ENCODE measurements around the gene GPM6B.

GPM6B gene

GRCh38 chrX:13775837-13776236 lies 41.1 kb downstream of the GPM6B start:
- DNase-seq (ENCODE audit: low read depth), result no peak
- no peak overlapping the region for H3K4me3 ChIP-seq (ENCODE audit: low read depth, low read length)
- TF ChIP-seq CTCF (IDR thresholded peaks at IDR 0.05; ENCODE audit: control insufficient read depth, extremely low read depth, insufficient read depth), result no peak

DNA sequence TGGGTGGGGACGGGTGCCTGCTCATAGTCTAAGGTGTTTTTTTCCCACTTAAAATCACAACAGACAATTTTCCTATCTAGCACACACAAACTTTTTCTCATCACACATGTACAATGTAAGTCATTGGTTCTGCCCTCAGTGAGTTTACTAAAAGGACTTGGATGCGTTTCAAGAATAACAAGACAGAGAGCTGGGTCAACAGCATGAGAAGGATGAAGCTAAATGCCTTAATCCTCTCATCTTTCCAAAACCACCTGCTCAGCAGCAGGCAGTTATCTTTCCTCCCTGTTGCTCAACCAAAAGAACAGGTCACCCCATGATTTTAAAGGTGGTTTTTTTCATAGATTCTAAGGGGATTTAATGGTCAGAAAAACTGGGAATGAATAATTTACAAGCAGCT lies 42.2 kb downstream of the GPM6B start:
- no peak for TF ChIP-seq CTCF (IDR thresholded peaks at IDR 0.05; ENCODE audit: control insufficient read depth, extremely low read depth, insufficient read depth)
- no peak overlapping the region for H3K4me3 ChIP-seq (ENCODE audit: low read depth, low read length)
- no peak for DNase-seq (ENCODE audit: low read depth)

DNA sequence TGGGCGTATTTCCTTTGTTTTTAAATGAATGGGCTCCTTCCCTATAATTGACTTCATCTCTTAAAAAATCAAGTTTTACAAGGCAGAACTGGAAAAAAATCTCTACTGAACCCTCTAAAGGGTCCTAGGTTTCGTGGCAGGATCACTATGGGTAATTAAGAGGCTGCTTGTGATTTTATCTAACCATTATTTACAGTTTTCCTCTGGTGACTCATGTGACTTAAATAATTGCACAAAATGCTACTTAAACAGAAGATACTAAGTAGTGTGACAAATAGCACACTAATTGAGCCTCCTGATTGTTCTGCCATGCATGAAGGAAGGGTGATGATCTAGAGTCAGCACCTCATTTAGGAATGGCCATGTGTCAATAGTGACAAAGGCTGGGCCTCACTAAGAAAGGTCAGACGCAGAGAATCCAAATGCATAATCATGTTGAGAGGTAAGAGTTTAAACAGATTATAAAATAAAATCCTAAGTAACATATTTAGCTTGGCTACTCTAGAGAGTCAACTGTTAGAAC lies 46.8 kb downstream of the GPM6B start:
- no peak for DNase-seq (ENCODE audit: low read depth)
- H3K4me3 ChIP-seq (ENCODE audit: low read depth, low read length), result no peak overlapping the region
- no peak for TF ChIP-seq CTCF (IDR thresholded peaks at IDR 0.05; ENCODE audit: control insufficient read depth, extremely low read depth, insufficient read depth)

DNA sequence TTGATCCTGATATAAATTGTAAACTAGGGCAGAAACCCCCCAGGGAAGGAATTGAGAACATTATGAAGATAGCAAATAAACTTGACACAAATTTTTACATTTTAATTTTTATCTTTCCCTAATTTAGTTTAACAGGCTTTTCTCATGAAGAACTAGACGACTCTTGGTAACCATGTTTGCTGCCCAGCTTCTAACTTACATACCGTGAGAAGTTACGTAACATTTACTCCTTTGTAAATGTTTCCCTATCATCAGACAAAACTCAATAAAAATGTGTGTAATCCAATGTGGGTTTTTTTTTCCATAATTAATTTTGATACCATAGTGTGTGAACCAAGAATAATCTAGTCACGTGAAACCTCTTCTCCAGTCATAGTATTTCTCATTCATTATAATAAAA lies 48.0 kb downstream of the GPM6B start:
- no peak for TF ChIP-seq CTCF (IDR thresholded peaks at IDR 0.05; ENCODE audit: control insufficient read depth, extremely low read depth, insufficient read depth)
- DNase-seq (ENCODE audit: low read depth), result no peak

GRCh38 chrX:13764765-13765164 lies 52.1 kb downstream of the GPM6B start:
- DNase-seq (ENCODE audit: low read depth), result no peak
- no peak overlapping the region for H3K4me3 ChIP-seq (ENCODE audit: low read depth, low read length)
- peak; percentile 52 for TF ChIP-seq CTCF (IDR thresholded peaks at IDR 0.05; ENCODE audit: control insufficient read depth, extremely low read depth, insufficient read depth)

More for the DNA sequence above, 48.0 kb downstream of the GPM6B start:
- no peak overlapping the region for H3K4me3 ChIP-seq (ENCODE audit: low read depth, low read length)

DNA sequence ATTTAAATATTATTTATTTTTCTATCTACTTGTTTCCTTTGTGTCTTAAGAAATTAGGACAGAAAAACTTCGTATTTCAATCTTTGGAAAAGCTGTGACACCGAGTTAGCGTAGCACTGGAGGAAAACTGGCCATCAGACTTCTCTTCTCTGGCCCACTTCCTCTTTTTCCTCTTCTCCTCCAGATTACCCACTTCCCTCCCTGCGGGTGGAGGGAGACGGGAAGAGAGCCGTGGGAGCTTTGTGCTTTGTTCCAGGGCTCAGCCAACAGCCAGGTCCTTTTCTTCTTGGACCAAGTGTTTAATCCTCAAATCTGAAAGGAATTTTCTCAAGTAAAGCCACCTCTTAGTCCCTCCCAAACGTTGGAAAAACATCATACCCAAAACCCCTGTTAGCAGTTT lies 52.6 kb downstream of the GPM6B start:
- no peak for TF ChIP-seq CTCF (IDR thresholded peaks at IDR 0.05; ENCODE audit: control insufficient read depth, extremely low read depth, insufficient read depth)
- no peak overlapping the region for H3K4me3 ChIP-seq (ENCODE audit: low read depth, low read length)

DNA sequence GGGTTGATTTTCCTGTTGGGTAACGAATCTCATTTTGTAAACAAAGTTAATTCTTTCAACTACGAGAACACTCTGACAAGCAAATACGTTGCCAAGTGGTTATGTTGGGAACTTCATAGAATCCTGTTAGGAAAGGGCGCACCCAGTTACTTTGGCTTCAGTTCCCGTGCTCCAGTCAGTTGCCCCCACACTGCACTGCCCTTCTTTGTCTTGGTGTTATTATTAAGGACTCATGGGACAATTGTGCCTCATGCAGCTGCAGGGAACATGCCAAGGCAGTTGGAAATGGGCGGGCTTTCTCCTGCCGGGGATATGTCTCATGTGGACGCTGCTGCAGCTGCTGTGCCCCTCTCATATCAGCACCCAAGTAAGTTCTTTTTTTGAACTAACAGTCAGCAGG lies 53.4 kb downstream of the GPM6B start:
- TF ChIP-seq CTCF (IDR thresholded peaks at IDR 0.05; ENCODE audit: control insufficient read depth, extremely low read depth, insufficient read depth), result no peak
- DNase-seq (ENCODE audit: low read depth), result no peak

More for the DNA sequence above, 52.6 kb downstream of the GPM6B start:
- DNase-seq (ENCODE audit: low read depth), result no peak

More for the DNA sequence above, 53.4 kb downstream of the GPM6B start:
- H3K4me3 ChIP-seq (ENCODE audit: low read depth, low read length), result no peak overlapping the region
